ENCODE data around the gene CASK.
A peak's percentile ranks its signal among the peaks of the same experiment; 100 is the strongest.

The CASK gene

DNA sequence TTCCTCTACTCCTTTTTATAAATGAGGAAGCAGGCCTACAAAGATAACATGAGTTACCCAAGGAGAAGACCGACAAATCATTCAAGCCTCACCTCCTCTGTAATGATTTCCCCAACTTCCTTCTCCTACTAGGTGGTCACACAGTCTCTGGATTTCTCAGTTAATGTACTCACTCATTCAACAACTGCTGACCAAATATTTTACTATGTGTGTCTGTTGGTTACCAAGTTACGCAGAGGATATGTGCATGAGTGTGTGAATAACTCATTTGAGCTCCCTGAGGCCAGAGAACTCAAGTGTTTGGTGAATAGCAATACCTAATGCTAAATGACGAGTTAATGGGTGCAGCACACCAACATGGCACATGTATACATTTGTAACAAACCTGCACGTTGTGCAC is 10.4 kb downstream of the CASK start:
- no peak for DNase-seq

DNA sequence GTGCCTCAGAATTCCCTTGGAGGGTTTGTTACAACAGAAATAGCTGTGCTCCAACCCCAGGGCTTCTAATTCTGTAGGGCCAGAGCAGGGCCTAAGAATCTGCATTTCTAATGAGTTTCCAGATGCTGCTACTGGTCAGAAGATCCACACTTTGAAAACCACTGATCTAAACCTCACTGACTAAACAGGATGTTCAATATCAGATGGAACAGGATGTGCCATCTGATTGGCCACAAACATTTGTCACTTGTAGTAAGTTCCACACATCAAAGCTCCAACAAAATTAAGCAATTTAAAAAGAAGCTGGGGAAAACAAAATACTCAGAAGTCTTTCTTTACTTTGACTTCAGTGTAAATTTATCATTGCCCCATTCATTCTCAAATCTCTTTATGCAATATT is 14.3 kb downstream of the CASK start:
- no peak for DNase-seq

DNA sequence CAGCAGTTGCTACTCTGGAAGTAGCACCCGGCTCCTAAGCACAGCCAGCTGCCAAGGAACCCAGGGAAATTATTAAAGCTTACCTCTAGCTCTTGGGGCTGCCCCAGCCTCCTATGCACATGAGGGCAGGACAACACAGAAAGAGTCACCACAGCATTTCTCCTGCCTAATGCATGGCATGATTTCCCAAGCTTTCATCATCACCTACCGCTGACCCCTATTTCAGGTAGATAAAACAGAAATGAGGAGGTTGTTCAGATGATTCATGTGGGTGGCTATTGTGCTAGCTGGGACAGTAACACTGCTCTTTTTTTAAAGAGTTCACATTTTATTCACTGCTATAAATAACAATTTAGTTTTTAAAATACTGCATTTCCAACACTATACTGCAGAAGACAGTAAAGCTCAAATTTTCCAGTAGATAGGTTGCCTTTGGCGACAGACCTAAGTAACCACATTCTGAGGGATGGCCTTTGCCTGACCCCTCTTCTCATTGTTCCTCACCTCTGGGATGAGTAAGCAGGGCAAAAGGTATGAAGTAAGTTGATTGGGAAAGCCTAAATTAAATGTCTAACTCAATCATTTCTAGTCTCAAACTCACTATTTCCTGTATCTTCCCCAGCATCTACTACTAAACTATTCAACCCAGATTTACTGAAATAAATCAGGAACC is 16.7 kb downstream of the CASK start:
- no peak for DNase-seq

DNA sequence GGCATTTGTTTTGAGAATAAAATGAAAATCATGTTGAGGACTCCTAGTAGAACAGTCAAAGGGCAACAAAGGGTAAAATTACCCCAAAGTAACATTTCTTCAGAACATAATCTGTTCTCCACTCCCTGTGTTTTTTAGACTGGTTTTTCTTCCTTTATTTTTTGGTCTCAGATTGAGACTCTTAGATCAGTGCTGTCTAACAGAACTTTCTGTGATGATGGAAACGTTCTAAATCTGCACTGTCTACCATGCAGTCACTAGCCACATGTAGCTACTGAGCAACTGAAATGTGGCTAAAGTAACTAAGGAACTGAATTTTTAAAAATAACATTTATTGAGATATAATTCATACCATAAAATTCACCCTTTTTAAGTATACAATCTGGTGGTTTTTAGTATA is 19.8 kb downstream of the CASK start:
- no peak for DNase-seq

DNA sequence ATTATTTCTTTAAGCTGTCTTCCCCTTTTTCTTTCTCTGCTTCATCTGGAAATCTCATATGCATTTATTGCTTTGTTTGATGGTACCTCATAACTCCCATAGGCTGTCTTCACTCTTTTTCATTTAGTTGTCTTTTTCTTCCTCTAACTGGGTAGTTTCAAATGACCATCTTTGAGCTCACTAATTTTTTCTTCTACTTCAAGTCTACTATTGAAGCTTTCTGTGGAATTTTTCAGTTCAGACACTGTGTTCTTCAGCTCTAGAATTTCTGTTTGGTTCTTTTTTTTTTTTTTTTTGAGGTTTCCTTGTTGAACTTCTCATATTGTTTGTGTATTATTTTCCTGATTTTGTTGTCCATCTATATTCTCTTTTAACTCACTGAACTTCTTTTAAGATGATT is 23.0 kb downstream of the CASK start:
- DNase-seq = no peak

DNA sequence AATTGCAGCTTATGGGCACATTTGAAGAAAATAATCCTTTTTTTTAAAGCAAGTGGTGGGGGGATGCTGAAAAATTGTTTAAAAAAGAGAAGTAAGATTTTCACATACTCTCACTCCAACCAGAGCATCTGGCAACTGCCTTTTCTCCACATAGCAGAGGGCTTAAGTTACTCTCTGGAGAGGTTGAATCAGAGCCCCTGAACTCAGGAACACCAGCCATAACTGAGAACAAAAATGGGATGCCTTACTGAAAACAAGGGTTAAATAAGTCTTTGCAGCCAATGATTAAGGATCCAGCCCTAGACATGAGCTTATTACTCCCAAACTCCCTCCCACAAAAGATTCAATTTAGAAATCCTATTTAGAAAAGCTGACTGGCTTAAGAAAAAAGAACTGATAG is 27.5 kb downstream of the CASK start:
- DNase-seq = no peak

DNA sequence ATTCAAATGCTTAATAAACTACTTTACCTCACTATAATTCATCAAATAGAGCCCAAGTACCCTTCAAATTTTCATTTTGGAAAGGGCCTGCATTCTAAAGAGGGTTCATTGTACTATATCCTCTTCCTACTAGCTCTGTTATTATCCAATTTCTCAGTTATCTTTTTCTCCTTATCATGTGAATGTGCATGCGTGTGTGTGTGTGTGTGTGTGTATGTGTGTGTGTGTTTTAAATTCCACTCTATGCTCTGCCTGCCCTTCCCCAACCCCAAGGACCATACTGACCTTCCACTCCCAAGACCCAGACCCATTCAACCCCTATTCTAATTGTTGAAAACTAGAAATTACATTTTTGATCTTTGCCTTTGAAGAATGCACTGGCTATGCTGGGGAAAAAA is 33.3 kb downstream of the CASK start:
- DNase-seq = no peak

DNA sequence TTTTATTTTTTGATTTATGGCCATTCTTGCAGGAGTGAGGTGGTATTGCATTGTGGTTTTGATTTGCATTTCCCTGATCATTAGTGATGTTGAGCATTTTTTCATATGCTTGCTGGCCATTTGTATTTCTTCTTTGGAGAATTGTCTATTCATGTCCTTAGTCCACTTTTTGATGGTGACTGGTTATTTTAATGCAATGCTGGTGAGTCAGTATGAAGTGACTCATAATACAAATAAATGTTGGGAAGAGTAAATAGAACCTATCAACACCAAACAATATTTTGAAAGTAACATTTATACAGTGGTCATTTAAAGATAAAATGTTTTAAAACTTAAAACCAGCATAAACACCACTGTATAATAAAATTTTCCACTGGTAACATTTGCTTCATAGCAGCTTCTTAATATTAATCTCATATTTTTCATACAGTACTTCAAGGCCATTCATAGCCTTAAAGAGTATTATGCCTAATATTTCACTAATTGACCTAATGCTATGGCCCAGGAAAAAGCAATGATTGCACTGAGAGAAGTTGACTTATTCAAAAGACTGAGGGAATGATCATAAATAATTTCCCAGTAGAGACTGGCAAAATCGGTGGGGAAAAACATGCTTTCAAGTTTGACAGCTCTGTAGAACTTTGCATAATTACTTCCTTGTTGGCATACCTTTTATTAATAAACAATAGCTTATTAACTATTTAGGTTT is 33.9 kb downstream of the CASK start:
- DNase-seq = no peak

DNA sequence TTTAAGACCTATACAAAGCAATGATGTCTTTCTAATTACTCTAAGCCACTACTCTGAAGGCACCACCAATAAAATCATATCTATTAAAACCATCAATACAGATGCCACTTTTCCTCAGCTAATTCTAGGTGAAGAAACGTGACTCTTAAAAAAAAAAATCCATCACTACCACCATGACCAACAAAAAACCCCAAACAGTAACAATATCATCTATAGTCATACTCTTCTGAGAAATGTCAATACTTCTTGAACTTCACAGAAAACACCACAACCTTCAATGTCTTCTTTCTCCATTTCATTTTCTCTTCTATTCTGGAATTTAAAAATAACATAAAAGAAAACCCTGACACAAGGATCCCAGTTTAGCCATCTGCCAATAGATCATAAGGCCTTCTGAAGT is 35.7 kb downstream of the CASK start:
- DNase-seq = no peak

DNA sequence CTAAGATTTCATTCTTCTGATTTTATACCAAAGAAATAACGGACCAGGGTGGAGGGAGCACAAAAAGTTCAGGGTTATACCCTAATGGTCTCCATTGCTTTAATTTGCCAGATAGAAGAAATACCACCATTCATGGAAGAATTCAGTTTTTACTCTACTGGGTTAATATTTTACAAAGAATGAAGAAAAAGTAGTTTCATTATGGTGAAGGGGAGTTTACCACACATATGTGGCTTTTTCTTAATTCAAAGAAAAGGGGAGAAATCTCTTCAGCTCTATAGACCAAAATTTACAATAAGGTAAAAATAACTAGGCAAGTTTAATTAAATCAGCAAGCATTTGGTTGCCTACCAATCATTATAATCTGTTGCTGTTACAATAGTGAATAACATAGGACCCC is 37.6 kb downstream of the CASK start:
- DNase-seq = no peak

DNA sequence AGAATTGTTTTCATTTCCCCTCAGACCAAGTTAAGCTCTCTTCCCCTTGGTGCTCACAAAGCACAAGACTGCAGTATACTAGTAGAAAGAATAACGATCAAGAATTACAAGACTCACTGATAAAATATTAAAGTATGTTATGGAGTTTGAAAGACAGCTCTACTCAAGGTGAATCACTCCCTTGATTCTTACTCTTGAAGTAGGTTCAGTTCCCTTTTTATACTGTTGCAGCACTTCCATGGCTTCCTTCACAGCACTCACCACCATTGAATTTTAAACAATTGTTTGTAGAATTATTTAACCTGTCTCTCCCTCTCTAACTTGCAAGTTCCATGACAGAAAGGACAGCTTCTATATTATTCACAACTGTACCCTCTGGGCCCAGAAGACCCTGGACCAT is 42.2 kb downstream of the CASK start:
- no peak for DNase-seq

DNA sequence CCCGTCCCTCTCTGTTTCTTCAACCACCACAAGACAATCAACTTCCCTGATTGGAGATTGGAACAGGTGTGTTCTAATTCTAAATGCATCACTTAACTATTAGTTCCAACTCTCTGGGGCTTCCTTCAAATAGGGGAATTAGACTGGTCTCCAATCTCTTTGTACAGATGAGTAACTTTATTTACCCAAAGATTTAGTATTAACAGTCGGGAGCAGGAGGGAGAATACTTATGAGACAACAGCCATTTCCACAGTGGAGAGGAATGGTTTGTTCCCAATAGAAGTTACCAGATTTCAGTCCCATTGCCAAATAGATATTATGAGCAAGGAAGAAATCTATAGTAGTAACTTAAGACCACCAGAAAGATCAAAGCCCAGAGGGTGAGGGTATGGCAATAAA is 46.2 kb downstream of the CASK start:
- DNase-seq = no peak

DNA sequence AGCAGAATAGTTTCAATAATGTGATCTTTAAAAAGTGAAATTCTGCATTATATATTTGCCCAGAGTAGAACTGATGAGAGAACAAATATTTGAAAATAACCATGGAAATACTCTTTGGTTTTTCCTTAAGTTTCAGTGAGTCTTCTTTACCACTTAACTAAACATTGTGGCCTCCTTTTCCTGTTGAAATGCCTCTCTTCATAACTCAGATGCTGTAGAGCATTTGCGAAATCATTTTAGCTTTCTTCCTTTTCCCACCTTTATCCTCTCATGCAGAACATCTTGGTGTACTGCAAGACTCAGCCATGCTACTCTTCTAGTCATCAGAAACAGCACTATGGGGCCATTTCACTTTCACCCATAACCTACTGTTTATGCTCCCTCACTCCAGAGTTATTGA is 48.2 kb downstream of the CASK start:
- DNase-seq = no peak

DNA sequence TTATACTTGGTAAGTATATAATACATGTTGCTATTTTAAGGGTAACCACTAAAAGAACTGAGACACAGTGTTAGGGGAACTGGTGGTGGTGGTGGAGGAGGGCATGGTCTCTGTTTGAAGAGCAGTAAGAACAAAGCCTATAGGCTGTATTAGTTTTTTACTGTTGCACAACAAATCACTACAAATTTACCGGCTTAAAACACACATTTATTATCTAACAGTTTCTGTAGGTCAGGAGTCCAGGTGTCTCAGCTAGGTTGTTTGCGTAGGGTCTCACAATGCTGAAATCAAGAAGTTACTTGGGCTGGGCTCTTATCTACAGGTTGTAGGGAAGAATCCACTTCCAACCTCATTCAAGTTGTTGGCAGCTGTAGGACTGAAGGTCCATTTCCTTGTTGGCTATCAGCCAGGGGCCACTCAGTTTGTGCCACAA is 52.6 kb downstream of the CASK start:
- DNase-seq = peak; percentile 3

DNA sequence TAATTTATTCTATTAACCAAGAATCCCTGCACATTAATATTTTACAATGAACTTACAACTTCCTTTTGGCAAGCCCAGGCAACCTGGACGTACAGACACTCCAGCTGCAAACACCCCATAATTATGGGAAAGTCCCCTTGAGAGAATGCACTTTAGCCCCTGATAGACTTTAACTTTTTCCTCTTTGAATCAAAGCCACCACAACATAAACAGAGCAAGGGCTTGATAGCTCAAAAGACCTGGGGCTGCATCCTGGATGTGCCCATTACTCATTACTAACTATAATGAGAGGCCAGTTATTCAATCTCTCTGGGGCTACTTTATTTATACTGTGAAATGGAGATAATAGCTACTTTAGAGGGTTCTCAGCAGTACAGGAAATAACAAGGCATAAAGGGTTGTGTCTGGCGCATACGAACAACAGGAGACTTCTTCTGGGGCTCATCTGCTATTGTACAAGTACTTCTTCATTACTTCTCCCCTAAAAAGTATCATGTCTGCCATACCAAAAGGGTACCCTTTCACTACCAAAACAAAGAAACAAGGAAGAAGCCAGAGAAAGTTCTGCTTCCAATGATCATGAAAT is 54.9 kb downstream of the CASK start:
- no peak for DNase-seq

DNA sequence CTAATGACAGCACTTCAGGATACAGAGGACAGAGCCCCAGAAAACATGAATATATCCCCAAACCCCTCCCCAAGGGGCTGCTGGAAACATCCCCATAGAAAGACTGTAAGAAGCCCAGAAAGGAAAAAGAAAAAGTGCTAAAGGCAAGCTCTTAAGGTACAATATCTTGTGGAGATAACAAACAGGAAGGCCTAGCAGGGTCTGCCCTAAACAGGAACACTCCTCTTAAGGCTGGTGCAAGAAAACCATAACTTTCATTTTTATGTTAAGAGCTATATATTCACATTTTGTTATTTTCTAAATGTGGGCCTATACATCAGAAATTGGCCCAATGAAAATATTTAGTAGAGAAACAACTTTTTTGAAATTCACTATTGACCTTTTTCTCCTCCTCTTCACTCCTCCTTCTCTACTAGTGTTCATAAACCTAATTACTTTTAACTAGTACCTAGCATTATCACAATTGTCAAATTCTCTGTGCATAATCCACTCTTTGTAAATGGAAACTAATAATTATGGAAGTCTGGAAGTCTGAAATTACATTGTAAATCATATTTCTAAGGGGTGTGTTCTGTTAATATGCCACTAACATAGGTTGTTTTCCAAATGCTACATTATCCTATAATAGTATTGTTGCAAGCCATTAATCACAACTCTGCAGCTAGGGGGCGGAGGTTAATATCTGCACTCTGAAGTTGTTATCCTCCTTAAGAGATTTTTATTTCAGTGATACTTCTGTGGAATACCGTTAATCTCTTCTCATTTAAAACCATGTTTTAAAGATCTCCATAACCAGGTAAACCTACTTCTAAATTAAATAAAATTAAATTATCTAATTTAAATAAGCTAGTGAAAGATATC is 59.8 kb downstream of the CASK start:
- DNase-seq = no peak

DNA sequence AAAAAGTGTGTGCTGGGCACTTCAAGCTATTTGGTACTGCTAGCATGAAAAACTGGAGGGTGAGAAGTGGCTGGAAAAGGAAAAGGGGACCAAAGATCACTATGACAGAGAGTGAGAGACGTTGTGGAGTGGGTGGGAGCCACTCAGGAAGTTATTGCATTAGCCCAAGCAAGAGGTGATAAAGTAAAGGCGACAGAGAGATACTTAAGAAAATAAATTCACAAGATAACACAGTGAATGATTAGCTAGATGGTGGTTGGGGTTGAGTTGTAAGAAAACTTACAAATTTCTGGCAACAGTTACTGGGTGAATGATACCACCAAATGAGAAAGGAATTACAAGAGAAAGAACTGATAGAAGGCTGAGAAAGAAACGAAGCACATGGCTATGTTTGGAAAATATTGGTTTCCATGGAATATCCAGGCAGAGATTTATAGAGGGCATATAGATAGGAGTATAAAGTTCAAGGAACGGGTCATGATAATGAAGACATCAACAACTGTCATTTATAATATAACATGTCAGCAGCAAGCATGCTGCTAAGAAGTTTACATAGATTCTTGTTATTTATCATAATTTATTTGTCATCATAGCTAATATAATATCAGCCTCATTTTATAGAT is 60.7 kb downstream of the CASK start:
- DNase-seq = no peak

DNA sequence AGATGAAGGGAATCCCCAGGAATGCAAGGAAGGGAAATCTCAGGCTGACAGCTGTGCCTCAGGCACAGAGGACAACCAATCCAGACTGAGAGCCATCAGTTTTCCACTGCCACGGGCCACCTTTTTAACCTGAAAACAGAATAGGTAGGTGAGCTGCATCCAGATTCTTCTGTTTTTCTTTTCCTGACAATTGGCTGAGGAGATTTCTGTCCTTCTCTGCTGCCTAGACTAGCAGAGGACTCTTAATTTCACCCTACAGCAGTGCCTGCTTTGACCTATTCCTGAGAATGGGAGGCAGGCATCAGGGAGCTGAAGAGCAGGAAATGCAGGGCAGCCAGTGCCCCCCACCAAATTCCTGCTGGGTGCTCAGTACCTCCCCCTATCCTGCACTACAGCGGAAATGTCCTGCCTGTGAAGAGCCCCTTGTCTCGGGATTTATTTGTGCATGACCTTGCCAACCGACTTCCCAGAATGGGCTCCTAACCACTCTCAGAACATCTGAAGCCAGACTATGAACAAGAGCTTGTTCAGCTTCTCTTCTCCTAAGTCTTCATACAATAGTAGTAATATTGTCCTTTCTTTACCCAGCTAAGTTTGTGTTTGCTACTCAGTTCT is 65.1 kb downstream of the CASK start:
- DNase-seq = no peak

DNA sequence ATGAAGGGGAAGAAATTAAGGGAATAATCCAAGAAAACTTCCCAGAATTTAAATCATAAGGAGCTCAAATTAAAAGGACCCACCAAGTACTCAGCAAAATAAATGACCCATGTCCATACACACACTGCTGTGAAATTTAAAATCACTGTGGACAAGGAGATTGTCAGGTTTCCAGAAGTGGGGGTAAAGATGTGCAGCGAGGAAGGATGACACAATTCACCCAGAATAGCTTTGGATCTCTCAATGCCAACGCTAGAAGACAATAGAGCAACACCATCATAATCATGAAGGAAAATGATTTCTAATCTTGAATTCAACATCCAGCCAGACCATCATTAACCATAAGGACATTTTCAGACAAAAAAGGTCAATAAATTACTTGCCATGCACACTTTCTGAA is 65.7 kb downstream of the CASK start:
- DNase-seq = no peak

DNA sequence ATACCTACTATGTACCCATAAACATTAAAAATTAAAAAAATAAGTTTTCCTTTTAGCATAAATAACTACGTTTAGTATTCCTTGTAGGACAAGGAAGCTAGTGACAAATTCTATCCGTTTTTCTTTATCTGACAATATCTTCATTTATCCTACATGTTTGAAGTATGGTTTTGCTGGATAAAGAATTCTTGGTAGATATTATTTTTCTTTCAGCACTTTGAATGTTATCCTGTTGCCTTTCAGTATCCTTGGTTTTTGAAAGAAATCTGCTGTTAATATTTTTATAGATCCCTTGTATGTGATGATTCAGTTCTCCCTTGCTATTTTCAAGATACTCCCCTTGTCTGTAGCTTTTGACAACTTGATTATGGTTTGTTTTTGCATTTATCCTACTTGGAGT is 76.6 kb downstream of the CASK start:
- no peak for DNase-seq

DNA sequence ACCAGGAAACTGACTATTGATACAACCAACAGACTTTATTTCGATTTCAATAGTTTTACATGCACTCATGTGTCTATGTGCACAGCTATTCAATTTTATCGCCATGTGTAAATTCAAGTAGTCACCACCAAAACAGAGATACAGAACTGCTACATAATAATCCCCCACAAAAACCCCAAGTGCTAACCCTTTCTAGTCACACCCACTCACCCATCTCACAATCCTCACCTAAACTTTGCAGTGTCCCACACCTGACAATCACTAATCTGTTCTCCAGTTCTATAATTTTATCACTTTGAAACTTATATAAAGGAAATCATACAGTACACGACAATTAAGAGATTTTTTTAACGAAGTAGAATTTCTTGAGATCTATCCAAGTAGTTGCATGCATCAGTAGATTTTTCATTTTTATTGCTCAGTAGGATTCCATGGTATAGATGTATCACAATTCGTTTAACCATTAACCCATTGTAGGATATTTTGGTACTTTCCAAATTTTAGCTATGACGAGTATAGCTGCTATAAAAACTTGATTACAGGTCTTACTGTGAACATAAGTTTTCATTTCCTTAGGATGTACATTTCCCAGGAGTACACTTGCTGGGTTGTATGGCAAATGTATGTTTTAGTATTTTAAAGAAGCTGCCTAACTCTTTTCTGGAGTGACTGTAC is 85.9 kb downstream of the CASK start:
- no peak for DNase-seq

DNA sequence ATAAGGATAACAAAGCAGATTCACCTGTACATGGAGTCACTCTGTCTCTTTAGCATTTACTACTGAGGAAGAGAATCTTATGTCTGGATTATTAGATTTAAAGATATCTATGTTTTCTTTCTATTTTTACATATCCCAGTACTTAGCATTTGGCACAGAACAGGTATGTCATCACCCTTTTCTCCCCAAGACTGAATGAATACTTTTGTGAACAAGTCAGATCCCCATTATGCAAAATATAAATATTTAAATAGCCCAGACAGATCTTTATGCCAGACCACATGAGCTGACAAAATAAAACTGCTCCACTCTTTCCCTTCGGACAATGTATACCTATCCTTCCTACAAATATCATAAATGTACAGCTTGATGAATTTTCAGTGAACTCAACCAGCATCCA is 94.5 kb downstream of the CASK start:
- DNase-seq = no peak

Measured in RPMI8226 (cell line).